DMS53 treated with DMSO at 0.1 percent for 48 hours (cell line): Measurements from ENCODE around the gene DNAH8.

Experiments
- DNase-seq: peaks from one replicate; lab custom pipeline; 2025; ENCODE audit not compliant: unreplicated experiment; lab: John Stamatoyannopoulos, UW

Gene DNAH8

DNA sequence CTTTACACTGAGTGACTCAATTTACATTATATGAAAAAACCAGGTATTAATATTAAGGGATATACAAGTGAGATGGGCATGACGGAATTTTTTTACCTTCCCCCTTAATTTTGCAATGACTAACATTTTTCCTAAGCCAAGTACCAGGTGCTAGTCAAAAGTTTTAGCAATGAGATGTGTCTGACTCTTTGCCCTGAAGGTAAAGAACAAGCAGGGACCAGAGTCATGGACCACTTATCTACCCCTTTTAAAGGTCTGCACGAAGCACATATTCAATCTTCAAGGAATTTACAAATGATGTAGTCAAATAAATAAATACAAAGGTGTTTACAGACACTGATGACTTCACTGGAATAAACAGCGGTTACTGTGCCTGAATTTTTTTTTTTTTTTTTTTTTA, 13.6 kb upstream of the DNAH8 start:
- no peak for DNase-seq

DNA sequence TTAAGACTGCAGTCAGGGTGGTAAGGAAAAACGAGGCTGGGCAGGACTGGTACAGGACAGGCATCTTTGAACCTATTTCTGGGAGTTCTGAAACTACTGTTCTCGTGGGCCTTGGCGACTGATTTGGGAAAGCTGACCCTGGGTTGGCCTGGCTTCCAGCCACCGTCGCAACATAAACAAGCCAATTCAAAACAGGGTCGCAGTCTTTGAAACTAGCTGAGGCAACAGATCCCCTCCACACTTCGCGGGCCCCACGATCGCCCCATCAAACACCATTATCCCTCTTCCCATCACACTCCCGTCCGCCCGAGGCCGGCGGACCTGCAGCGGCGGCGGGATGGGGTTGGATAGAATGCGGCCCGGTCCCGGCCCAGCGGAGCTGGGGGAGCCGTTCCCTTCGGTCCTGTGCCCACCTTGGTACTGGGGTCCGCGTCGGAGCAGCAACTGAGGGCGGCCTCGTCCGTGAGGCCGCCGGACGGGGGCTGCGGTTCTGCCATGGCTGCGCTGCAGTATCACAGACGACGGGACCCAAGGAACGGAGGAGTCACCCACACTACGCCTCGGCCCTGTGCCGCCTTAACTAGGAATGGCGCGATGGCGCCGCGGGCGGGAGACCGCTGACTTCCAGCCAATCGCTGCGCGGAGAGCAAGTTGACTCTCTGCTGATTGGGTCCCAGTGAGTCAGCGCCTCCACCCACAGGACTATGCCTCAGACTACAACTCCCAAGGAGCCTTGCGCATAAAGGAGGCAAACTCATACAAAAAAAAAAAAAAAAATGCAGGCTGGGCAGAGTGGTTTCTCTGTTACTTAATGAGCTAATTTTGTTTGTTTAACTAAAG, 12.3 kb upstream of the DNAH8 start, which contains the start of gene GLO1:
Gene GLO1 (minus strand): TSS at position 588 of the 840 bp plus-strand sequence. CDS start 91 bp downstream, at position 497.
- DNase-seq = peak; percentile 98

DNA sequence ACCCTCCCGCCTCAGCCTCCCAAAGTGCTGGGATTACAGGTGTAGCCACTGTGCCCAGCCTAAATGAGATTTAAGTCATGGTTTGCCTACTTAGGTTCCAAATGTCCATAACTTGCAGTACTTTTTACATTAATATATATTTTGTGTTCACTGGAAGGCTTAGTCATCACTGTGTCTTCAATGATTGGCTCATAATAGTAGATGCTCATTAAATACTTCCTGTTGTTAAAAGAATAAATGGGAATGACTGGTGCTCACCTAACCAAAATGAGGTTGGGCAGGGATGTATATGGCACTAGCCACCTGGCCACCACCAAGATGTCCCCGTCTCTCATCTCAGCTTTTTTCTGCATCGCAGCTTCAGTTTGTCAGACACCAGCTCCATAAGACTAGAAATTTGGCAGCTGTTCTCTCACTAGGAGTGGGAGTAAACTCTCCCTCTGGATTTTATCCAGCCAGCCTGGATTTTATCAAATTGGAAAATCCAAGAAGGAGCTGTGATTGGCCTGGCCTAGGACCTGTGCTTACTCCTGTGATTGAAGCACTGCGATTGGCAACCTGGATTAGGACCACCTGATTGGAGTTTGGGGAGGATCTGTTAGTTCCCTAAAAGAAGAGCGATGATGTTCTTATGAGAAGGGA, 11.0 kb upstream of the DNAH8 start:
- DNase-seq = no peak

DNA sequence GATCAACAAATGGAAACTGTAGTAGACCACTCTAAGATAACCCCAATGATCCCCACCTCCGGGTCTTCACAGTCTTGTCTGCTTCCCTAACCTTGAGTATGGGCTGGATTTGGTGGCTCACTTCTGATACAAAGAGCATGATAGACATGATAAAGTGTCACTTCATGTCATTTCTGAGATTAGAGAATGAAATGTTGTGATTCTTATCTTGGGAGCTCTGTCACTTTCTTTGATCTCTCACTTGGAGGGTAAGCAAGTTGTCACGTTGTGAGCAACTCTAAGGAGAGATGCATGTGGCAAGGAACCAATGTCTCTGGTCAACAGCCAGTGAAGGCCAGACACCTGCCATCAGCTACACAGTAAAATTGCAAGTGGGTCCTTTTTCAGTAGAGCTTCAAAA, 9.2 kb upstream of the DNAH8 start:
- DNase-seq = no peak

DNA sequence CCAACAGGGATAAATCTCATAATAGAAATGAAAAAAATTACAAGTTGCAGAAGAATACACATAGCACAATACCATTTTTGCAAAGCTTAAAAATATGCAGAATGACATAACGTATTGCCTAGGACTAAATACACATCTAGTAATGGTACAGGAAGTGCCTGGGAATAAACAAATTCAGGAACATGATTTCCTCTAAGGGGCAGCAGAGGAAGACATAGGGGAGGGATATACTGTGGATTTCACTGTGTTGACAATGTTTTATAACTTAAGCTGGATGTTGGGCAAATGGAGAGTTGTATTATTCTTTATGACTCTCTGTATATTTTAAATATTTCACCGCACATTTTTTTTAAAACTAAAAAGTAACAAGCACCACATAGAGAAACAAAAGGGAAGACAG, 6.6 kb upstream of the DNAH8 start:
- no peak for DNase-seq

DNA sequence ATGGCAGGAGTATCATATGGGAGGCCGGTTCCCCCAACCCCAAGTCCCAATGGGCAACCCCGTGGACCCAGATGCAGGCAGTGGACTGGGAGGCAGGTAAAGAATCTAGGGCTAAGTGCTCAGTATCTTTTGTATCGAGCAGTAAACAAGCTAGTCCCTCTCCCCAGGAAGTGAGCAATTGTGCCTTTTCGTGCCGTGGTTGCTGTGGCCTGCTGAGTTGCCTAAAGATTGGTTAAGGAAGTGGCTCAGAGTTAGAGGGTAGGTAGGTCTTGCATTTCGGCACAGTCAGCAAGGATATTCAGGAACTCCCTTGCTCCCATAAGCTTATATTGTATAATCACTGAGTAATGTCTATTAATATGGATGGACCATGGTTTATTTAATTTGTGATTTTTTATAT, 1.3 kb upstream of the DNAH8 start:
- DNase-seq = no peak

DNA sequence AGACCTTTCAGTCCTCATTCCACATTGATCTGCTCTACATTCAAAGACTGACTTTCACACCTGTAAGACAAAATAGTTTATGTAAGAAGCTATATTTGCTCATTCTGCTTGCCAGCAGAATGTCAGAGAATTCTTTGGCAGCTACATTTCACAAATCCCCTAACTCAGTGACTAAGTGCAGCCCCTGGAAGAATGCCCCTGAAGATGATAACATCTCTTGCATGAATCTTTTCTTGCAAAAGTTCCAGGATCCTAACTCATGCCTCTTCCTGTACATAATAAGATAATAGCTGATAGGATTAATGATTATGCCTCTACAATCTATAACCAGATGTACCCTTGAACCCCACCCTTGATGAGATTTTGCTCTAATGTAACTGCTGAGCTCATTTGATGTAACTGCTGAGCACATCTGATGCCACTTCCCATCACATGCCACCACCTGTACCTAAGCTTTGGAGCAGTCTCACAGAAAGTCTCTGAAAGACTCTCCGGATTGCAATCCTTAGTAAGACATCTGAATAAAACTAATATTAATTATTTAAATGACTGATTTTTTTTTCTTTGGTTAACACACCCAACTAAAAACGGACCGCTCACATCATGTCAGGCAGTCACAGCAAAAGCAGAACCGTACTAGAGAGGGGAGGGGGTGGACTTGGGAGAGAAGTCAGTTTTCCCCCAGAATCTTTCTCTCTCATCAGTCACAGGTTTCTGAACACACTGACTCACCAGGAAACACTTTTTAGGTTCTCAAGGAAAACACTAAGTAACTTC, 684 bp upstream of the DNAH8 start:
- no peak for DNase-seq

DNA sequence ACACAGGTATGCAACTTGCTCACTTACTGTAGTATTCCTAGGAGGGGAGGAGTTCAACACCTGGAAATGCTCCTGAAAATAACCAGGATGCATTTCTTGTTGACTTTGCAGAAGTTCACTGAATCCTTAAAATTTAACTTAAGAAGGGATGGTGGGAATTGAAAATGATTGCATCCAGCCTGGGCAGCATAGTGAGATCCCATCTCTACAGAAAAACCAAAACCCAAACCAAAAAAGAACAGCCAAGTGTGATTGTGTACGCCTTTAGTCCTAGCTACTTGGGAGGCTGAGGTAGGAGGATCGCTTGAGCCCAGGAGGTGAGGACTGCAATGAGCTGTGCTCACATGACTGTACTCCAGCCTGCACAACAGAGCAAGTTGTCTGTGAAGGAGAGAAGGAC, 1.7 kb downstream of the DNAH8 start:
- DNase-seq = no peak

DNA sequence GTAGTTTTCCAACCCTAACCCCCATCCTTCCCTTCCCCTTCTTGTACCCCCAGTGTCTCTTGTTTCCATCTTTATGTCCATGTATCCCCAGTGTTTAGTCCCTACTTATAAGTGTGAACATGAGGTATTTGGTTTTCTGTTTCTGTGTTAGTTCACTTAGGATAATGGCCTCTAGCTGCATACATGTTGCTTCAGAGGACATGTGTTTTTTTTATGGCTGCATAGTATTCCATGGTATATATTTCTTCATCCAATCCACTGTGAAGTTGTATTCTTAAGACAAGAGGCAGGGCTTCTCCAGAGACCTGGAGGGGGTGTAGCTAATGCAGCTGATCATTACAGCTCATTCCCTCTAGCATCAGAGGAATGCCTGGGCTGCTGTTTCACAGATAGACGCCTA, 4.2 kb downstream of the DNAH8 start:
- DNase-seq = no peak

DNA sequence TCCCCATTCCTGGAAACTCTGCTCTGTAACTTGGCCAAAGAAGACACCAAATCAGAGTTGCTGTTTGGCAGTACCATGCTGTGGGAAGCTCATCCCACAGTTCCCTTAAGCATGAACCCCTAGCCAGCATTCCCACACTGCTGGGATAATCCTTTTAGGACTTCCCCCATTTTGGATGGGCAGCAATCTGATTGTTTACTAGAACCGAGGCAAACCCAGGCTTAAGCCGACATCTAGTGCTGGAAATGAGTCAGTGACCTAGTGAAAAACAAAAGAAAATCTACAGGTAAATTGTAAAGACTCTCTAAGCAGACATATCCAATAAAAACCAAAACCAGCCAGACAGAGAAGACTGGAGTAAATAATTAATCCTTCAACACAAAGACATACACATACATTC, 5.2 kb downstream of the DNAH8 start:
- no peak for DNase-seq

DNA sequence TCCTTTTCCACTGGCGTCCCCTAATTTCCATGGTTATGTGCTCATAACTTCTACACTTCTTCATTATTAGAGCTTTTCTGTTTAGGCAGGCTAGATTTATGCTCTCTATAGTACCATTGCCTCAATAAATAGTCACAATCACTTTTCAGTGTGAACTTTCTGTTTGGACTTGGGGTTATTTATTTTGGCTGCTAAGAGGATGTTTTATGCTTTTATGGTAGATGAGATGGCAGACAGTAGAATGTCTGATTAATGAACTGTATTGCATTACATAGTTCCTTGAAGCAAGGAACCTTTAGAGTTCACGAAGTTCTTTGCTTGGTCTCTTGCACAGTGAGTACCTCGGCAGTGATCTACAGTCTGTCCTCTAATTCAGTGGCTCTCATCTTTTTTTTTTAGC, 6.9 kb downstream of the DNAH8 start:
- DNase-seq = no peak

DNA sequence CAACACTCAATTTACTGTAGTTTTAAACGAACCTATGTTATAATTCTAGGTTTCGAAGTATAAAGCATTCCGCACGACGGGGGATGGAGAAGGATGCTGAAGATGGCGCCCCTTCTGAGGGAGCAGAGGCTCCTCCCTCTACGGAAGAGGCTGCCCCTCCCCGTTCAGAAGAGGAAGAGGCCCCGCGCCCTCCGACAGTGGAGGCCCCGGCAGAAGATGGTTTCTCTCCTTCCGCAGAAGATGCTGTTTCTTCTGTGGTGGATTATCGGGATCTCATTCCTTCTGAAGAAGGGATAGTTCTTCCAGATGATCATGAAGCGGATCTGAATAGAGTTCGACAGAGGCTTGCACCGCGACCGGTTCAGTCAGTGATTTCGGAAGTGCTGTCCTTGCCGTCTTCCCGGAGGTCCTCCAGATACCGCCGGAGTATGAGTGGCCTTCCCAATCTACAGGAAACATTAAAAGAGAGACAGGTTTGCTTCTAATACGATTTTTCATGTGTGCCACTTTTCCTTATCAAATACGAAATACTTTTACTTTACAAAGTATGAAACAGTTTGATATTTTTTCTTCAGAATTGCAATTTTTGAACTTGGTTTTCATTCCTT, 7.7 kb downstream of the DNAH8 start:
- DNase-seq = no peak

DNA sequence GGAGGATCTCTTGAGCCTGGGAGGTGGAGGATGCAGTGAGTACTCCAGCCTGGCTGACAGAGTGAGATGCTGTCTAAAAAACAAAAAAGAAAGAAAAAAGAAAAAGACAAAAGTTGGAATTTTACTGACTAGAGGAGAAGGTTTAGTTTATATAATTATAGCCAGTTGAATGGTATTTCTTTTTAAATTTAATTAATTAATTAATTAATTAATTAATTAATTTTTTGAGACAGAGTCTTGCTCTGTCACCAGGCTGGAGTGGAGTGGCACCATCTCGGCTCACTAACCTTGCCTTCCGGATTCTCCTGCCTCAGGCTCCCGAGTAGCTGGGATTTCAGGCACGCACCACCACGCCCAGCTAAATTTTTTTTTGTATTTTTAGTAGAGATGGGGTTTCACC, 8.7 kb downstream of the DNAH8 start:
- no peak for DNase-seq

DNA sequence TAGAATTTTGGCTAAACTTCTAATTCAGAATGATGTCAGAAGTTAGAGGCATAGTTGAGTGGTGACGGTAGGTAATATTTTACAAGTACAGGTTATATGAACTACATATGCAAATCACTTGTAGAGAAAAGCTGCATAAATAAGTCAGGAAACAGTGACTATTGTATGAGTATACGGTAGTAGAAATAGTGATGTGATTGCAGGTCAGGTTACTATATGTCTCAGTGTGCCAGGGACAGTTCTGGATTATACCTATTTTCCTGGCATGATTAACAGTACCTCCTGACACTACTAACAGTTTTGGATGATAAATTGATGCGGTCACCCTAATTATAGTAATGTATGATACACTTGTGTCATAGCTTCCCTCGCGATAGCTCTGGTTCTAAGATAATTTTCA, 9.2 kb downstream of the DNAH8 start:
- no peak for DNase-seq

DNA sequence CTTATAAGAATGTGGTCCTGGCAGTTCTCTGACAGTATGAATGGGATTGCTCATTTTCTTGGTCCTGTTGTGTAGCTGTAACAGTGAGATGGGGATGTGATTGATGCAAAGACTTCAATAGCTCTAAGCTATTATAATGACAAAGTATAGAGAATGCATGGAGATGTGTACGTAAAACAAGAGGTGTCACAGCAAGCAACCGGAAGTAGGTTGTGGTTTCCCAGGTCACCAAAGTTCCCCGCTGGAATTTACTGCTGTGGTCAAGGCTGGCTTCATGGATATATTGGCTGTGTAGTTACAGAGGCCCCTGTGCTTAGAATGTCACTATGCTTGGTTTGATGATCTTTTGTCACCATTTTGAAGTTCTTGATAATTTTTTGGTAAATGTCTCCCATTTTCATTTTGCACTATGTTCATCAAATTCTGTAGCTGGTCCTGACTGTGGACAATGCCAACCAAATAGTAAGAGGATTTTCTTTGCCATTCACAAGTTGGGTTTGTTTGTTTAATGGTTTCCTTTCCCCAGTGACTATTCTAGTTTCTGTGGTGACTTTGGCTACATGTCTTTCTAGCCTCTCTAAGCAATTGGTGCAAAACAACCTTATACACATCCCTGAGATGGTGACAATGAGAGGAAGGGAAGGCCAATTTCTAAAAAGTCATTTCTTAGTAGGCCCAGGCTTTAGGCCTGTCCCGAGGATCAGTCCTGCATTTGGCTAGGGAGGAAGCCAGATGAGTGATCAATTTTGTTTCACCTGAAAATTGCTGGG, 10.5 kb downstream of the DNAH8 start:
- no peak for DNase-seq

DNA sequence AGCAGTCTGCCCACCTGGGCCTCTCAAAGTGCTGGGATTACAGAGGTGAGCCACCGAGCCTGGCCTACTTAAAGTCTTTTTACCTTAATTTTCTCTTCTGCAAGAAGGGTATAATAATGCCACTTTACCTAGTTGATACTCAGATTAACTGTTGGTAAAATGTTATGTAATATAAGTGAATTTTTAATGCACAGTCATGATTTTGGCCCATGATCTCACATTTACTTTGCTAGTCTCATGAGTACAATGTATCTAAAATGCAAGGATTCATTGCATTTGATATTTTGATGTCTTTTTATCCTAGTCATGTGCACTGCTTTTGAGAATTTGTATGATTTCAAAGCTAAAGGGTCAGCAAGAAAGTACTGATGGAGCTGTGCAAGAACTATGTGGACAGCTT, 13.1 kb downstream of the DNAH8 start:
- DNase-seq = no peak

DNA sequence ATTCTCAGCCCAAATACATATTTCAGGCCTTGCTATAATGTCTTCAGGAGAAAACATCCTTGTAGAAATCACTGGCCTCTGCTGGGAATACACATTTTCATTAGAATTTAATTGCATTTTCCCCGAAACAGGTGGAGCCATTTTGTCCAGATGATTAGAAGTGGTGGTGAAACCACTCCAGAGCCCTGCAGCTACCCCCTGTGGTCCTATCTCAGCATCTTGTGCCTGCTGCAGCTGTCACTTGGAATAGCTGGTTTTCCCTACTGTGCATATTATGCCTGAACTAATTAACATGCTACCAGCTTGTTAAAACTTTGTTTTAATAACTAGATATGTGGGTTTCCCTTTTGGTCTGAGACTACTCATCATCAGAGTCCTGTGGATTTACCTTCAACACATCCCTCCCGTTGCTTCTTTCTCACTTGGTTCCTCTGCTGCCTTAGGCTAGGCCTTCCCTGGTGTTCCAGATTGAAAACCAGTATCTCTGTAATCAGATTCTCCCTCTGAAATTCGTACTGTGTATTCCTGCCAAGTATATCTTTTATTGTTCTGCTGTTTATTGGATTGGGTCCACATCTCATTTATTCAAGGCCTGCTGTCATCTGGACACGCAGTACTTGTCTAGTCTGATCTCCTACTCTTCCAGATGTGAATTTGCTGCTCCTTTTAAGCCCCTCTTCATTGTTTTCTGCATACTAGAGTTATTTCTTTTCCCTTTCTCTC, 15.2 kb downstream of the DNAH8 start:
- DNase-seq = no peak

DNA sequence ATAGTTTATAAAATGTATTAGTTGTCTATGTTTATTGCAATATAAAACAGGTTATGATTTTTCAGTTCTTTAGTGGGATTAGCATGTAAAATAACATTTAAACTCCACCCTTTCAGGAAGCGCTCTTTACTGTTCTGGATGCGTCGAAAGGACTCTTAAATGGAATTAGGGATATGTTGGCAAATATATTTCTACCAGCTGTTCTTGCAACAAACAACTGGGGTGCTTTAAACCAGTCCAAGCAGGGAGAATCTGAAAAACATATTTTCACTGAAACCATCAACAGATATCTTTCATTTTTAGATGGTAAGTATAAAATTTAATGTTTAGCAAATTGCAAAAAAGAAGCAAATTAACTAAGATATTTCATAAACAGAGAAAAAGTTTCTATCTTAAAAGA, 21.8 kb downstream of the DNAH8 start:
- DNase-seq = no peak

DNA sequence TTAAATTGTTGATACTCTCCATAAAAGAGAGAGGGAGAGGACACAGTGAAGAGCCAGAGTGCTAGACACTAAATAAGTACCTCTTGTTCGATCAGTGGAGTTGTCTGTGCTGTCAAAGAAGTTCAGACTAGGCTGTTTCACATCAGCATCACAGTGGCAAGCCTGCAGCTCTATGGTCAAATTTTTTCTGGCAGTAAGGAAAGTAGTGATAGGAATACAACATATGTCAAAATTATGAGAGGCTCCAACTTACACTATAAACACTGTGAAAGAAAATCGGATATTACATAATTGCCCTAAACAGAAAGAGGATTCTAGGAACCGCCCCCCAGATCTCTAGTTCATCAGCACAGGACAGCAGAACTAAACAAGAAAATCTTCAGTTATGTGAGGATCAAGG, 23.1 kb downstream of the DNAH8 start:
- no peak for DNase-seq

DNA sequence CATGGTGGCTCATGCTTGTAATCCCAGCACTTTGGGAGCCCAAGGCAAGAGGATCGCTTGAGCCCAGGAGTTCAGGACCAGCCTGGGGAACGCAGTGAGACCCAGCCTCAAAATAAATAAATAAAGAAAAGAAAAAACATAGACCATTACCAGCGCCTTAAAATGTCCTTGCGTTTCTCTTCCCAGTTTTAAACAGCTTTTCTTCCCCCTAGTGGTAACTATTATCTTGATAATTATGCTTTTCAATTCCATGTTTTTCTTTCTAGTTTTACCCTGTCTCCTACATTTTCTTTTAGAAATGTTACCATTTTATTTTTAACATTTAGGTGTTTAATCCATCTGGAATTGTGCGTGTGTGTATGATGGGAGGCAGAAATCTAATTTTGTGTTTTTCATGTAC, 24.4 kb downstream of the DNAH8 start:
- no peak for DNase-seq
